Measurements from ENCODE around the gene DYNC2I2. TPM values are rescaled to one million over a fixed set of nuclear protein-coding genes. Genes with fewer than 3 reads are reported as not detected.

Gene DYNC2I2
- total and polyA plus RNA-seq, 2 experiments from 2014 or later = 39.9 to 78.7 TPM

GRCh38 chr9:128684325-128685199 is 27.9 kb upstream of the DYNC2I2 start:
- Histone ChIP-seq H4K20me1 (ENCODE audit: insufficient read depth, poor library complexity, severe bottlenecking) (no peaks in the 10 kb centered on the region), H3K9me2 (replicated peaks; ENCODE audit: insufficient read depth) (no peaks in the 10 kb centered on the region), H3K27me3 (no peaks in the 10 kb centered on the region), H3K27ac (peak overlapping the region; percentile 99), H2AFZ (peak overlapping the region; percentile 29), H3K79me2 (peaks cover 47% of the 10 kb centered on the region), H3K4me2 (peak overlapping the region; percentile 98), H3K4me3 (peak overlapping the region; percentile 77), H3K4me1 (ENCODE audit: insufficient read depth) (peaks cover 33% of the 10 kb centered on the region), H3K9me3 (ENCODE audit: low read depth) (no peaks in the 10 kb centered on the region), H3K36me3 (replicated peaks; ENCODE audit: insufficient read depth, low read depth) (no peaks in the 10 kb centered on the region)
- TF ChIP-seq EZH2phosphoT487 (IDR thresholded peaks at IDR 0.05; ENCODE audit: low read depth, severe bottlenecking, unreplicated experiment) = no peak
- WGBS (ENCODE audit: low lambda C conversion rate, missing lambda C conversion rate) = 13% methylated on average over 10 of the region's 15 CpGs
- peak; percentile 91 for DNase-seq (ENCODE audit: low spot score)

DNA sequence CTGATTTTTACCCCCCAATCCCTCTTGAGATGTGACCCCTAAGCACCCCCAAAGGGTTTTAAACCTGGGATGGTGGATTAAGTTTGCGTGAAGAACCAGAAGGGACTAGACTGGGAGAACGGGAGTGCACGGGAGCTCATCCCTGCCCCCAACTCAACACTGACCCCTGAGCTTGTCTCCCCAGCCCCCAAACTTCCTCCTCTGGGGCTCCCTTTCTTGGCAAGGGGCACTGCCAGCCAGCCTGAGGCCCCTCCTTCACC is 27.3 kb upstream of the DYNC2I2 start:
- H3K27ac ChIP-seq = peak overlapping the region; percentile 99
- H3K4me3 ChIP-seq = peak overlapping the region; percentile 77
- 2% methylated on average over 3 of the region's 3 CpGs for WGBS (ENCODE audit: low lambda C conversion rate, missing lambda C conversion rate)
- H3K79me2 ChIP-seq = peaks cover 45% of the 10 kb centered on the region
- H2AFZ ChIP-seq = peak overlapping the region; percentile 29
- H3K36me3 ChIP-seq (replicated peaks; ENCODE audit: insufficient read depth, low read depth) = no peaks in the 10 kb centered on the region
- H3K9me2 ChIP-seq (replicated peaks; ENCODE audit: insufficient read depth) = no peaks in the 10 kb centered on the region
- H3K27me3 ChIP-seq = no peaks in the 10 kb centered on the region
- peaks cover 33% of the 10 kb centered on the region for H3K4me1 ChIP-seq (ENCODE audit: insufficient read depth)
- H4K20me1 ChIP-seq (ENCODE audit: insufficient read depth, poor library complexity, severe bottlenecking) = no peaks in the 10 kb centered on the region
- no peak for DNase-seq (ENCODE audit: low spot score)
- peak overlapping the region; percentile 98 for H3K4me2 ChIP-seq
- H3K9me3 ChIP-seq (ENCODE audit: low read depth) = no peaks in the 10 kb centered on the region
- TF ChIP-seq, protein P1, sequence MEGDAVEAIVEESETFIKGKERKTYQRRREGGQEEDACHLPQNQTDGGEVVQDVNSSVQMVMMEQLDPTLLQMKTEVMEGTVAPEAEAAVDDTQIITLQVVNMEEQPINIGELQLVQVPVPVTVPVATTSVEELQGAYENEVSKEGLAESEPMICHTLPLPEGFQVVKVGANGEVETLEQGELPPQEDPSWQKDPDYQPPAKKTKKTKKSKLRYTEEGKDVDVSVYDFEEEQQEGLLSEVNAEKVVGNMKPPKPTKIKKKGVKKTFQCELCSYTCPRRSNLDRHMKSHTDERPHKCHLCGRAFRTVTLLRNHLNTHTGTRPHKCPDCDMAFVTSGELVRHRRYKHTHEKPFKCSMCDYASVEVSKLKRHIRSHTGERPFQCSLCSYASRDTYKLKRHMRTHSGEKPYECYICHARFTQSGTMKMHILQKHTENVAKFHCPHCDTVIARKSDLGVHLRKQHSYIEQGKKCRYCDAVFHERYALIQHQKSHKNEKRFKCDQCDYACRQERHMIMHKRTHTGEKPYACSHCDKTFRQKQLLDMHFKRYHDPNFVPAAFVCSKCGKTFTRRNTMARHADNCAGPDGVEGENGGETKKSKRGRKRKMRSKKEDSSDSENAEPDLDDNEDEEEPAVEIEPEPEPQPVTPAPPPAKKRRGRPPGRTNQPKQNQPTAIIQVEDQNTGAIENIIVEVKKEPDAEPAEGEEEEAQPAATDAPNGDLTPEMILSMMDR (IDR thresholded peaks at IDR 0.05; ENCODE audit: poor library complexity) = no peak
- TF ChIP-seq EZH2phosphoT487 (IDR thresholded peaks at IDR 0.05; ENCODE audit: low read depth, severe bottlenecking, unreplicated experiment) = no peak
- no peak for TF ChIP-seq EZH2 (IDR thresholded peaks at IDR 0.05; ENCODE audit: borderline replicate concordance)

DNA sequence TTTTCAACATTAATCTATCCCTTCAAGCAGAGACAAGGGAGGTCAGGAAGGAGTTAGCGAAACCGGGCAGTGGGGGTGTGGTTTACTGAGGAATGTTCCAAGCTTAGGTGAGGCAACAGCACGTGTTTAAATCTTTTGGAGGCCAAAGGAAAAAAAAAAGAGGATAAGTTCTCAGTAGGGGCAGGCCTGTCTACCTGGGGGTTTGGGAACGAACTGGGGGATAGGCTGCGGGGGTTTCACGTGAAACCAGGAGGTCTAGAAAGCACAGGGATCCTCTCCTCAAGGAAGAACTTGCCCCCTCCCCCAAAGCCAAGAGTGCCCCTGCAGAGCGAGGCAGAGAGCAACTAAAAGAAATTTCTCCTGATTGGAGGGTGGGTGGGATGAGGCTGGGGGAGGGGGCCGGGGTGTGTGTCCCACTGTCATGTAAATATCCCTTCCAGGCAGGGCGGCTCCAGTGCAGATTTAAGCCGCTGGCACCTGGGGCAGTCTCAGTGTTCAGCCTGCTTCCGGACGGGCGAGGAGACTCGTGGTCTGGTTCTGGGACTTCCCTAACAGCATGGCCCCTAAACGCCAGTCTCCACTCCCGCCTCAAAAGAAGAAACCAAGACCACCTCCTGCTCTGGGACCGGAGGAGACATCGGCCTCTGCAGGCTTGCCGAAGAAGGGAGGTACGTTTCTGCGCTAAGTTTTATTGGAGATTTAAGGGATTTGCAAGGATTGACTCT is 26.9 kb upstream of the DYNC2I2 start:
- H3K27me3 ChIP-seq = no peaks in the 10 kb centered on the region
- H3K4me2 ChIP-seq = peak overlapping the region; percentile 98
- H3K27ac ChIP-seq = peak overlapping the region; percentile 99
- peak overlapping the region; percentile 77 for H3K4me3 ChIP-seq
- peak; percentile 81 for DNase-seq (ENCODE audit: low spot score)
- no peak for TF ChIP-seq EZH2 (IDR thresholded peaks at IDR 0.05; ENCODE audit: borderline replicate concordance)
- TF ChIP-seq, protein P1 (IDR thresholded peaks at IDR 0.05; ENCODE audit: poor library complexity) = no peak
- no peak for TF ChIP-seq EZH2phosphoT487 (IDR thresholded peaks at IDR 0.05; ENCODE audit: low read depth, severe bottlenecking, unreplicated experiment)
- H3K9me2 ChIP-seq (replicated peaks; ENCODE audit: insufficient read depth) = no peaks in the 10 kb centered on the region
- peak overlapping the region; percentile 29 for H2AFZ ChIP-seq
- peaks cover 33% of the 10 kb centered on the region for H3K4me1 ChIP-seq (ENCODE audit: insufficient read depth)
- H3K79me2 ChIP-seq = peaks cover 45% of the 10 kb centered on the region
- H4K20me1 ChIP-seq (ENCODE audit: insufficient read depth, poor library complexity, severe bottlenecking) = no peaks in the 10 kb centered on the region
- WGBS (ENCODE audit: low lambda C conversion rate, missing lambda C conversion rate) = 5% methylated on average over 21 of the region's 21 CpGs
- H3K36me3 ChIP-seq (replicated peaks; ENCODE audit: insufficient read depth, low read depth) = no peaks in the 10 kb centered on the region
- no peaks in the 10 kb centered on the region for H3K9me3 ChIP-seq (ENCODE audit: low read depth)

DNA sequence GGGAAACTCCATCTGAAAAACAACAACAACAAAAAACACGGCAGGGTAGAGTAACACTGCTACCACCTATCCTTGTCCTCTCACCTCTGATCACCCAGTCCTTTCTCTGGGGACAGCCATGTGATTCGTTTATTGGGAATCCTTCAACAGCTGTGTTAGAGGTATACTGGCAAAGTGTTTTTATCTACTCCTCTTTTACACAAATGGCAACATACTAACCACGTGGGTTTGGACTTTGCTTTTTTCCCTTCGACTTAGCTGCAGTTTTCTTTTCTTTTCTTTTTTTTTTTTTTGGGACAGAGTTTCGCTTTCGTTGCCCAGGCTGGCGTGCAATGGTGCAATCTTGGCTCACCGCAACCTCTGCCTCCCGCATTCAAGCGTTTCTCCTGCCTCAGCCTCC is 21.1 kb upstream of the DYNC2I2 start:
- no peaks in the 10 kb centered on the region for H4K20me1 ChIP-seq (ENCODE audit: insufficient read depth, poor library complexity, severe bottlenecking)
- TF ChIP-seq, protein P1 (IDR thresholded peaks at IDR 0.05; ENCODE audit: poor library complexity) = no peak
- no peak for TF ChIP-seq EZH2phosphoT487 (IDR thresholded peaks at IDR 0.05; ENCODE audit: low read depth, severe bottlenecking, unreplicated experiment)
- no peak for TF ChIP-seq EZH2 (IDR thresholded peaks at IDR 0.05; ENCODE audit: borderline replicate concordance)

More for the DNA sequence above, 21.1 kb upstream of the DYNC2I2 start:
- DNase-seq (ENCODE audit: low spot score) = no peak
- H2AFZ ChIP-seq = no peak overlapping the region
- peaks cover 8% of the 10 kb centered on the region for H3K79me2 ChIP-seq
- WGBS (ENCODE audit: low lambda C conversion rate, missing lambda C conversion rate) = 82% methylated on average over 10 of the region's 10 CpGs
- no peak overlapping the region for H3K27ac ChIP-seq
- no peak overlapping the region for H3K4me3 ChIP-seq
- H3K4me2 ChIP-seq = no peak overlapping the region
- no peaks in the 10 kb centered on the region for H3K9me3 ChIP-seq (ENCODE audit: low read depth)
- H3K4me1 ChIP-seq (ENCODE audit: insufficient read depth) = no peaks in the 10 kb centered on the region
- H3K27me3 ChIP-seq = no peaks in the 10 kb centered on the region
- no peaks in the 10 kb centered on the region for H3K36me3 ChIP-seq (replicated peaks; ENCODE audit: insufficient read depth, low read depth)
- H3K9me2 ChIP-seq (replicated peaks; ENCODE audit: insufficient read depth) = no peaks in the 10 kb centered on the region
